ENCODE results near the gene PGA5. TPM values are rescaled to one million over a fixed set of nuclear protein-coding genes. Genes with fewer than 3 reads are reported as not detected.
"Not testable (repeated sequence)": the region's sequence is repeated elsewhere in the genome, so short reads cannot be mapped to it uniquely, and the experiment has no call there.

The PGA5 gene
- total RNA-seq (under 1 TPM; 0.33 to 0.50 TPM), polyA plus RNA-seq (ENCODE audit: insufficient read length in 2 of 2) (under 1 TPM; 0.77 to 0.79 TPM)
- long read RNA-seq, donor 1, result 0 reads
- long read RNA-seq, donor 2, result 0 reads
- long read RNA-seq, donor 3, result 0 reads
- long read RNA-seq, donor 4, result 0 reads

GRCh38 chr11:61240875-61241274, at the start of gene PGA5:
Gene PGA5, plus strand, starts transcription at chr11:61241175. Its CDS starts 52 bp downstream, at chr11:61241227.
- H3K27me3 ChIP-seq (ENCODE audit: control insufficient read depth, insufficient read depth, low read length); H3K36me3 ChIP-seq (ENCODE audit: control insufficient read depth, insufficient read depth, low read length); H3K9me3 ChIP-seq (ENCODE audit: control insufficient read depth, insufficient read depth, low read length); H3K4me3 ChIP-seq (ENCODE audit: low read depth, low read length); DNase-seq (ENCODE audit: low read depth in 4 of 6, low spot score in 6 of 6); H3K4me1 ChIP-seq (ENCODE audit: control insufficient read depth, insufficient read depth, low read length); H3K27ac ChIP-seq (ENCODE audit: low read depth, low read length): not testable (repeated sequence)
- WGBS (ENCODE audit: insufficient coverage), result no CpG with 5 or more reads among the region's 8 CpGs

DNA sequence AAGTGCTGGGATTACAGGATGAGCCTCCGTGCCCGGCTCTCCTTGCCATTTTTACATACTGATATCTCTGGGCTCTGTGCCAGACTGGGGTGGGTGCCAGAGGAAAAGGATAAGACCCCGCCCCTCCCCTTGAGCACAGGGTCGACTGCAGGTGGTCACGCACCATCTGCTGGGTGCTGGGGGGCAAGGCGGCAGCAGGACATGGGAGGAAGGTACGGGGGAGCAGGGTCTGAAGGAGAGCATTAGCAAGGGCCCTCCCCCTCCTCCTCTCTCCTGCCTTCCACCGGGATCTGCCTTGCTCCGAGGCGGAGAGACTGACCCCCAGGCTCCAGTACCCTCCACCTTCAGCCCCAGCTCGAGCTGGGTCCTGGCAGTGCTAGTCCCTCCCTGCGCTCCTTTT, 47.4 kb upstream of the PGA5 start:
- H3K9me3 ChIP-seq (ENCODE audit: control insufficient read depth, insufficient read depth, low read length), result no peaks in the 10 kb centered on the region
- DNase-seq (ENCODE audit: low read depth in 4 of 6, low spot score in 6 of 6), result no peak
- no peaks in the 10 kb centered on the region for H3K4me1 ChIP-seq (ENCODE audit: control insufficient read depth, insufficient read depth, low read length)
- H3K27ac ChIP-seq (ENCODE audit: low read depth, low read length), result no peak overlapping the region
- no peak overlapping the region for H3K4me3 ChIP-seq (ENCODE audit: low read depth, low read length)
- 26% methylated on average over 7 of the region's 12 CpGs for WGBS (ENCODE audit: insufficient coverage)
- H3K36me3 ChIP-seq (ENCODE audit: control insufficient read depth, insufficient read depth, low read length), result no peaks in the 10 kb centered on the region
- no peaks in the 10 kb centered on the region for H3K27me3 ChIP-seq (ENCODE audit: control insufficient read depth, insufficient read depth, low read length)

DNA sequence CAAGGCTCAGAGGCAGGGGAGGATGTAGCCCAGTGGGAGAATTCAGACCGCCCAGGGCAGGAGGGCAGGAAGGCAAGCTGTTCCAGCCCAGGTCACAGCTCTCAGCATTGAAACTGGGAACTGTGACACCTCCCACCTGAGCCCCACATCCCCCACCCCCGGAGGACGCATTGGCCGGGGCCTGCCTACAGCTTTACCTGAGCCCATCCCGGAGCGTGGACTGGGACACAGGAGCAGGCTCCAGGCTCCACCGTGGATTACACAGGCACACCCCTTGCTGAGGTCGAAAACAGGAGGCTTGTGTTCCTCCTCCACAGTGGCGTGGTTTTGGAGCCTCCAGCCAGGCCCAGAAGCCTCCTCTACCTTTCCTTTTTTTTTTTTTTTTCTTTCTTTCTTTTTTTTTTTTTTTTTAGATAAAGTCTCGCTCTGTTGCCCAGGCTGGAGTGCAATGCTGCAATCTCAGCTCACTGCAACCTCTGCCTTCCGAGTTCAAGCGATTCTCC, 46.8 kb upstream of the PGA5 start:
- Histone ChIP-seq H3K4me1 (ENCODE audit: control insufficient read depth, insufficient read depth, low read length) (no peaks in the 10 kb centered on the region), H3K27ac (ENCODE audit: low read depth, low read length) (no peak overlapping the region), H3K36me3 (ENCODE audit: control insufficient read depth, insufficient read depth, low read length) (no peaks in the 10 kb centered on the region), H3K4me3 (ENCODE audit: low read depth, low read length) (no peak overlapping the region), H3K9me3 (ENCODE audit: control insufficient read depth, insufficient read depth, low read length) (no peaks in the 10 kb centered on the region), H3K27me3 (ENCODE audit: control insufficient read depth, insufficient read depth, low read length) (no peaks in the 10 kb centered on the region)
- 84% methylated on average over 7 of the region's 12 CpGs for WGBS (ENCODE audit: insufficient coverage)
- no peak for DNase-seq (ENCODE audit: low read depth in 4 of 6, low spot score in 6 of 6)

GRCh38 chr11:61194981-61195695, 45.8 kb upstream of the PGA5 start:
- H3K27ac ChIP-seq (ENCODE audit: low read depth, low read length), result no peak overlapping the region
- H3K36me3 ChIP-seq (ENCODE audit: control insufficient read depth, insufficient read depth, low read length), result no peaks in the 10 kb centered on the region
- no peak overlapping the region for H3K4me3 ChIP-seq (ENCODE audit: low read depth, low read length)
- WGBS (ENCODE audit: insufficient coverage), result 81% methylated on average over 7 of the region's 7 CpGs
- H3K4me1 ChIP-seq (ENCODE audit: control insufficient read depth, insufficient read depth, low read length), result no peaks in the 10 kb centered on the region
- no peaks in the 10 kb centered on the region for H3K9me3 ChIP-seq (ENCODE audit: control insufficient read depth, insufficient read depth, low read length)
- no peaks in the 10 kb centered on the region for H3K27me3 ChIP-seq (ENCODE audit: control insufficient read depth, insufficient read depth, low read length)
- DNase-seq (ENCODE audit: low read depth in 4 of 6, low spot score in 6 of 6), result no peak

GRCh38 chr11:61195719-61196118, 45.3 kb upstream of the PGA5 start:
- Histone ChIP-seq H3K36me3 (ENCODE audit: control insufficient read depth, insufficient read depth, low read length) (no peaks in the 10 kb centered on the region), H3K4me1 (ENCODE audit: control insufficient read depth, insufficient read depth, low read length) (no peaks in the 10 kb centered on the region), H3K4me3 (ENCODE audit: low read depth, low read length) (no peak overlapping the region), H3K9me3 (ENCODE audit: control insufficient read depth, insufficient read depth, low read length) (no peaks in the 10 kb centered on the region), H3K27ac (ENCODE audit: low read depth, low read length) (no peak overlapping the region), H3K27me3 (ENCODE audit: control insufficient read depth, insufficient read depth, low read length) (no peaks in the 10 kb centered on the region)
- 86% methylated on average over 6 of the region's 7 CpGs for WGBS (ENCODE audit: insufficient coverage)
- no peak for DNase-seq (ENCODE audit: low read depth in 4 of 6, low spot score in 6 of 6)

GRCh38 chr11:61198361-61198760, 42.6 kb upstream of the PGA5 start:
- no peak overlapping the region for H3K4me3 ChIP-seq (ENCODE audit: low read depth, low read length)
- no peaks in the 10 kb centered on the region for H3K27me3 ChIP-seq (ENCODE audit: control insufficient read depth, insufficient read depth, low read length)
- H3K9me3 ChIP-seq (ENCODE audit: control insufficient read depth, insufficient read depth, low read length), result no peaks in the 10 kb centered on the region
- no peaks in the 10 kb centered on the region for H3K4me1 ChIP-seq (ENCODE audit: control insufficient read depth, insufficient read depth, low read length)
- H3K36me3 ChIP-seq (ENCODE audit: control insufficient read depth, insufficient read depth, low read length), result no peaks in the 10 kb centered on the region
- 45% methylated on average over 3 of the region's 6 CpGs for WGBS (ENCODE audit: insufficient coverage)
- H3K27ac ChIP-seq (ENCODE audit: low read depth, low read length), result no peak overlapping the region
- DNase-seq (ENCODE audit: low read depth in 4 of 6, low spot score in 6 of 6), result peak in 2 of 6 donors; percentile 11 to 38

DNA sequence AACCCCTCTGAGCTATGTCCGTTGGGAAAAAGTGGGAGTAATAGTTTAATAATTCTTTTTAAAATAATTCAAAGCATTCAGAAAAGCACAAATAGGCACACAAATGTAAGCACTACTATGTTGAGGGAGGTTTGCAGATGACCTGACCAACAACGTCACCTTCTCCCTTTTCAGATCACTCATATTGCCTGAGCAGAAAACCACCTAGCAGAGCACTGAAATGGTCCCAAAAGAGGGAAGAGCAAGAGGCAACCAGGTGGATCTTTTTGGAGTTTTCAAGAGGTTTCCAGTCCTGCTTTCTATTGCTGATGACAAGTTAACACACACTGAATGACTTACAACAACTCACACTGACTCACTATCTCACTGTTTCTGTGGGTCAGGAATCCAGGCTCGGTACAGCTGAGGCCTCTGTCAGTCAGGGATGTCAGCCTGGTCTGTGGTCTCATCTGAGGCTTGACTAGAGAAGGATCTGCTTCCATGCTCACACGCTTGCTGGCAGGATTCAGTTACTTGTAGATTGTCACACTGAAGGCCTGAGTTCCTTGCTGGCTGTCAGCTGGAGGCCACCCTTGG, 41.9 kb upstream of the PGA5 start:
- no peak for DNase-seq (ENCODE audit: low read depth in 4 of 6, low spot score in 6 of 6)
- no peaks in the 10 kb centered on the region for H3K4me1 ChIP-seq (ENCODE audit: control insufficient read depth, insufficient read depth, low read length)
- H3K36me3 ChIP-seq (ENCODE audit: control insufficient read depth, insufficient read depth, low read length), result no peaks in the 10 kb centered on the region
- H3K27ac ChIP-seq (ENCODE audit: low read depth, low read length), result no peak overlapping the region
- no peaks in the 10 kb centered on the region for H3K27me3 ChIP-seq (ENCODE audit: control insufficient read depth, insufficient read depth, low read length)
- no peak overlapping the region for H3K4me3 ChIP-seq (ENCODE audit: low read depth, low read length)
- H3K9me3 ChIP-seq (ENCODE audit: control insufficient read depth, insufficient read depth, low read length), result no peaks in the 10 kb centered on the region
- WGBS (ENCODE audit: insufficient coverage), result 93% methylated on average over 2 of the region's 4 CpGs

DNA sequence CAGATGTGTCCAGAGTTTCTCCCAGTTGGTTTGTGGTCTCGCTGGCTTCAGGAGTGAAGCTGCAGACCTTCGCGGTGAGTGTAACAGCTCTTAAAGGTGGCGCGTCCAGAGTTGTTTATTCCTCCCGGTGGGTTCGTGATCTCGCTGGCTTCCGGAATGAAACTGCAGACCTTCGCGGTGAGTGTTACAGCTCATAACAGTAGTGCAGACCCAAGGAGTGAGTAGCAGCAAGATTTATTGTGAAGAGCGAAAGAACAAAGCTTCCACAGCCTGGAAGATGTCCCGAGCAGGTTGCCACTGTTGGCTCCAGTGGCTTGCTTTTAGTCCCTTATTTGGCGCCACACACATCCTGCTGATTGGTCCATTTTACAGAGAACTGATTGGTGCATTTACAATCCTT, 39.5 kb upstream of the PGA5 start:
- Histone ChIP-seq H3K36me3 (ENCODE audit: control insufficient read depth, insufficient read depth, low read length) (no peaks in the 10 kb centered on the region), H3K9me3 (ENCODE audit: control insufficient read depth, insufficient read depth, low read length) (no peaks in the 10 kb centered on the region), H3K4me3 (ENCODE audit: low read depth, low read length) (no peak overlapping the region), H3K27ac (ENCODE audit: low read depth, low read length) (no peak overlapping the region), H3K27me3 (ENCODE audit: control insufficient read depth, insufficient read depth, low read length) (no peaks in the 10 kb centered on the region), H3K4me1 (ENCODE audit: control insufficient read depth, insufficient read depth, low read length) (no peaks in the 10 kb centered on the region)
- DNase-seq (ENCODE audit: low read depth in 4 of 6, low spot score in 6 of 6), result no peak
- WGBS (ENCODE audit: insufficient coverage), result 95% methylated on average over 14 of the region's 14 CpGs

- 88% methylated on average over 5 of the region's 18 CpGs for WGBS (ENCODE audit: insufficient coverage)
- not testable (repeated sequence) for H3K9me3 ChIP-seq (ENCODE audit: control insufficient read depth, insufficient read depth, low read length); H3K27ac ChIP-seq (ENCODE audit: low read depth, low read length); H3K4me3 ChIP-seq (ENCODE audit: low read depth, low read length); H3K27me3 ChIP-seq (ENCODE audit: control insufficient read depth, insufficient read depth, low read length); DNase-seq (ENCODE audit: low read depth in 4 of 6, low spot score in 6 of 6); H3K4me1 ChIP-seq (ENCODE audit: control insufficient read depth, insufficient read depth, low read length); H3K36me3 ChIP-seq (ENCODE audit: control insufficient read depth, insufficient read depth, low read length)
Observed at GRCh38 chr11:61202950-61203746, 37.8 kb upstream of the PGA5 start, which contains the start of gene PGA3. Gene PGA3, plus strand, starts transcription at chr11:61203515. Its CDS starts 50 bp downstream, at chr11:61203565.
